ENCODE measurements around the gene GSS.
A peak's percentile ranks its signal among the peaks of the same experiment; 100 is the strongest.

GSS gene

DNA sequence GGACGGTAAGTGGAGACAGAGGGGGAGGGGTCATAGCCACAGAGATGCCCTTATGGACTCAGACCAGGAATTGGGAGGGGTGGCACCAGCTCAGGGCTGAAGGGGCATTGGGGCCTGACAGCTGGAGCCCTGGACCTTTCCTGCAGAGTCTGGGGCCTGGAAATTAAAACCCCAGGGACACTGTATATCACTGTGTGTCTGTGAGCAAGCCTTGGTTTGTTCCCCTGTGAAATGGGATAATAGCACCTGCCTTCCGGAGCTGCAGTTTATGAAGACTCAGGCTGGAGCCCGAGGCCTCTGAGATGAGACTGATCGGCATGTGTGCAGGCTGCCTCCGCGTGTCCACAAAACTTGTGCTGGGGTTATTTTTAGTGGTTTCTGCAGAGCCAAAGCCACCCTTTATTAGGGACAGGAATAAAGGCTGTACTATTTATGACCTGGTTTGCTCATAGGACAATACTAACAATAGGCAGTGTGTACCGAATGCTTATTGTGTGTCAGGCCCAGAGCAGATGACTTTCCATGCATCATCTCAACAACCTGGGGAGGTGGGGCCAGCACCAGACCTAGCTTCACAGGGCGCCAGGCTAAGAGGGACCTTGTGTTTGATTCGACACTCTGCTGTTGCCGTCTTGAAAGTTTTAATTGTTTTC, 22.6 kb upstream of the GSS start:
- no peak for DNase-seq (ENCODE audit: low spot score)

DNA sequence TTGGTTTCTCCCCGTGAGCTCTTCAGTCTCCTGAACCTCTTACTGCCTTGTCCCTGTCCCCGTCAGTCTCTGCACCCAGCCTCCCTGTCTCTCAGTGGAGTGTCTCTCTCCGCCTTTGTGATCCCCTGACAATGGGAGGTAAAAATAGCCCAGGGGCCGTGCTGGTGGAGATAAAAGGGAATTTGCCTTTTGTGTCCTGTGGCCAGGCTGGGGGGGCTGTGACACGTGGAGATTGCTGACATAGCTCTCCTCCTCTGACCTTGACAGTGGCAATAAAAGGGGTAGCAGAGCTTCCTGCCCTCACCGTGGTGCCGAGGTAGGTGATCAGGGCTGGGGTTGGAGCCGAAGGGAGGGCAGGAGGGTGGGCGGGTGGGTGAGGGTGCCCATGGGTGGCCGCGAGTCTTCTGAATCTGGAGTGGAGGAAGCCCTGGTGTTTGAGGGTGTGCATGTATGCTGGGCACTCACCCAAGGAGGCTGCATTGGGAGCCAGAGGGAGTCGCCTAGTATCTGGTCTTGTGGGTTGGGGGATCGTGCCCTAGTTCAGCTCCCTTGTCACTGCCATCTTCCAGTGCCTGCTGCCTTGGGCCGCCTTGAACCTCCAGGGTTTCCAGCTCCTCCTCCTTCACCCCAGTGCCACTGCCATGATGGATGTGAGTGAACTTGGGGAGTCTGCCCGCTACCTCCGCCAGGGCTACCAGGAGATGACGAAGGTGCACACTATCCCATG, 21.9 kb upstream of the GSS start:
- no peak for DNase-seq (ENCODE audit: low spot score)

DNA sequence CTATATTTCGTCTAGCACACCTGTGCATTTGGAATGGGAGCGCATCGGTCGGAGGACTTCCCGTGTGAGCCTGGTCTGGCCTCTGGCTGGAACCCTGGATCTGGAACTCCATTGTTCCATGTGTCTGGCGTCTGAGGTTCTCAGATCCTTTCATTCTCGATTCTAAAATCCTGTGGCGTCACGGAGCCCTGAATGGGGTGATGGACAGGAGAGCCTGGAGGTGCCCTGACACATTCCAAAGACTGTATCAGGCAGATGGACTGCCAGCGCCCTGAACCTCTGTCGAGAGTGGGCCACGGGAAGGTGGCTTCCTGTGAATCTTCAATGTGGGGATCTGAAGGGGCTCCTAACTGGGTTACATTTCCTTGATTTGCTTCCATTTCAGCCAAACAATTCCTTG, 20.7 kb upstream of the GSS start:
- DNase-seq (ENCODE audit: low spot score) = no peak

DNA sequence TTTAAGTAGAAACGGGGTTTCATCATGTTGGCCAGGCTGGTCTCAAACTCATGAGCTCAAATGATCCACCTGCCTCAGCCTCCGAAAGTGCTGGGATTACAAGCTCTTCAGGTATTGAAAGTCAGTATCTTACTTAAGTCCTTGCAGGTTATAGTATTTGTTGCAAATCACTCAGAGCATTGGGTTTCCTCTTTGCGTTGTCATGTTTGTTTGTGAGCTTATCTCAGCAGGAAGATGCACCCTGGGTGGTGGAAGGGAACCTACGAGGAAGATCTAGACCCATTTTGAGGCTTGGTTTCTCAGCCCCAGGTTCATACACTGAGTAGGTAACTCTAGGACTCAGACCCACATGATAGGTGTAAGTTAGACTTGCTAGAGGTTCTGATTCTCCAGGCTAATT, 18.6 kb upstream of the GSS start:
- no peak for DNase-seq (ENCODE audit: low spot score)

DNA sequence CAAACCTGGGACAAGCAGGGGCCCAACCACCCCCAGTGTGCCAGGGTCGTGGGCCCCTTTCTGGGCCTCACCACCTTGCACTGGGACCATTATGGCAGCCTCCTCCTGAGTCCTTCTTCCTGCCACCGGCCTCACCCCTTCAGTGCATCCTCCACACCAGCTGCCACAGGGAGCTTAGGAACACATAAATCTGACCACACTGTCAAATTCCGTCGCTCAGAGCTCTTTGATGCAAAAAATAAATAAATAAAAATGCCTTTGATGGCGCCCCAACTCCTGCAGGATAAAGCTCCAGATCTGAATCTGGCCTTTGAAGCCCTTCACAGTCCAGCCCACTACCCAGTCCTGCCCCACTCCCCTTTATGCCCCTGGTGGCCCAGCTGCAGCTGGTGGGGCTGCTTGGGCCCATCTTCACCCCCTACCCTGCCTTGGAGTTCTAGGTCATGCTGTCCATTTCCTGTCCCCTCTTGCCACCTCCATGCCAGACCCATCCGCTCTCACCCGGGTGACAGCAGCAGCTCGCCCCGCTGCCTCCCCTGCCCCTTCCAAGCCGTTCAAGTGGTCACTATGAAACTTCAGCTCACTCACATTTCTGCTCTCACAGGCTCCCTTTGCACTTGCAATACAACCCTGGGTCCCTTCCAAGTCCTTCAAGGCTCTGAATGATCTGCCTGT, 16.1 kb upstream of the GSS start:
- no peak for DNase-seq (ENCODE audit: low spot score)

DNA sequence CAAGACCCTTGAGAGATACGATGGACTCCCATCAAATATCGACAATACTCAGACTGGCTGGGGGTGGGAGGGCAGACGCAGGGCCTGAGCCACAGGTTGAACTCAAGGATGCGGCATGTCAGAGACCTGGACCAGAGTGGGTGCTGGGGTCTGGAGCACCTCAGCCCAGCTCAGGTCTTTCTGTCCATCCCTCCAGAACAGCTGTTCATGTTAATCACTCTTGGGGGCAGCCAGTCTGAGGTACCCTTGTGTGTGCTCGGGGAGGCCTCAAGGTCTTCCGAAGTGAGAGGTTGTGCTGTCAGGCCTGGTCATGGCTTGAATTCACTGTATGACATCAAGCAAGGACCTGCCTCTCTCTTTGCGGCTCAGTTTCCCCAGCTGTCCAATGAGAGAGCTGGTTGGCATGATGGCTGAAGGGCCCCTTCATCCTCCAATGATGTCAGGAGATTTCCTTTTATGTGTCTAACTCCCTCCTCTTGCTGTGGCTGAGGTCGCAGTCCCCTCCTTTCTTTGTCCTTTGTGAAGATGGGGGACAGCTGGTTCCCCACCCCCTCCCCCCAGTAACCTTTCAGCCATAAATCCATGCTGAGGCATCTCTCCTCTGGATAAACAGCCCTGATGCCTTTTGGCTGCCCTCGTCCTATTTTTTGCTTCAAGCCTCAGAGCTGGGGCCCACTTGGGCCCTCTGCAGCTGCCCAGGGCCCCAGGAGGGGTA, 15.4 kb upstream of the GSS start:
- DNase-seq (ENCODE audit: low spot score) = no peak

DNA sequence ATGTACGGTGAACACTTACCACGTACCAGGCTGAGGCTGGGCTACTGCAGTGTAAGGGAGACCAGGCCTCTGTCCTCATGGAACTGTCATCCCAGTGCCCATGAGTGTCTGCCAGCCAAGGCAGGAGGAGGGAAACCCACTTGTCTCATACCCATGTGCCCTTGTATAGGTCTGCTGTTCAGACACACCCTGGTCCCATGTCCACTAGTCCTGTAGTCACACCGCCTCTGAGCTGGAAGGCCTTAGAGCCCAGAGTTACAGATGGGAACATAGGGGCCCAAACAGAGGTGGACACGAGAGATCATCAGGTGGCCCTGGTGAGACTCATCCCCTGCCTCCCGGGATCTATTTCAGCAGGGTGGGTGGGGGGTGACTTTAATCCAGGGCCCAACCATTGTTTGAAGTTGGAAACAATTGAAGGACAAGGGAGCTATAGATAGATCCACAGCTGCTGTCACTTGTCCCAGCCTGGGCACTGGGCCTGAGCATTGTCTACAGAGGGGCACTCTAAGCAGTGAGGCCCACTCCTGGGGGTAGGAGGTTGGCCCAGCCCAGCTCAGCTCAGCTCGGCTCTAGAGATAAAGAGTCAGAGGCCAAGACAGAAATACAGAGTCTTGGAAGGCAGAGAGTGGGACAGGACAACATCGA, 14.7 kb upstream of the GSS start:
- no peak for DNase-seq (ENCODE audit: low spot score)

DNA sequence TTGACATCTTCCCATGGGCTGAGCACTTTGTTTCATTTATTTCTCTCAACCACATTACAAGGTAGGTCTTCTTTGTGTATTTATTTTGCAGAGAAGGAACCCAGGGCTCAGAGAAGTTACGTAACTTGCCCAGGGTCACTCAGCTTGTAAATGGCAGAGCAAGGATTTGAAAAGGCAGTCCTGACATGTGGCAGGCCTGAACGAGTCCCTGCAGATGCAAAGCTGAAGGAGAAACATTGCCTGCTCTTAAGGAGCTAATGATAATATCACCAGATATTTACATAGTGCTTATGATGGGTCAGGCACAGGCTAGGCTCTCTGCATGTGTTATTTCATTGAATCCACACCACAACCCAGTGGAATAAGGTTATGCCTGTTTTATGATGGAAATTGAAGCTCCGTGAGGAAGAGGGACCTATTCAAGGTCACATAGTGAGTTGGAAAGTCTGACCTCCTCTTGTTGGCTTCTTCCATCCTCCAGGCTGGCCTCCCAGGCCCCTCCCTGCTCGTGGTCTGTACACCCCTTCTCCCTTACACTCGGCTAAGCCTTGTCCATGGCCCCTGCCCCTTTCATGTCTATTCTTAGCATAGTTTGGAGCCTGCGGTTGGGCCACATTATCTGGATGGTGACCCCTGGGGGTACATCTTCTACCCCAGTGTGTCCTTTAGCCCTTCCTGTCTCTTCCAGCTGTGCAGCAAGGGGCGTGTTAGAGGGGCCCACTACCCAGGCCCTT, 12.6 kb upstream of the GSS start:
- no peak for DNase-seq (ENCODE audit: low spot score)

DNA sequence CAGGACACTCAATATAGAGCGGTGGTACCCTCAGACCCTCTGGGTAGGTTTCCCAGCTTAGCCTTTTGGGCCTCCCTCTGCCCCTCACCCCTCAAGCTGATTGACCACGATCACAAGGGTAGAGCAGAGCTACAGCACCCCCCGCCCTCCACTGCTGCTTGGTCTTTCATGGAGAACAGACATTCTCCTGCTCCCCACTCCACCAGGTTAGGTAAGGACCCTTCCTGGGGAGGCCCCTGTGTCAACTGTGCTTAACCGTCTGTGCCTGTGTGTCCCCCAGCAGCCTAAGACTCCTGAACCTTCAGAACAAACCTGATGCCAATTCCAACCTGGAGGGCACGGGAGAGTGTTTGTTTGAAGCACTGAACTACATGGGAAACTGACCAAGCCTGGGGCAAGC, 11.8 kb upstream of the GSS start:
- no peak for DNase-seq (ENCODE audit: low spot score)

DNA sequence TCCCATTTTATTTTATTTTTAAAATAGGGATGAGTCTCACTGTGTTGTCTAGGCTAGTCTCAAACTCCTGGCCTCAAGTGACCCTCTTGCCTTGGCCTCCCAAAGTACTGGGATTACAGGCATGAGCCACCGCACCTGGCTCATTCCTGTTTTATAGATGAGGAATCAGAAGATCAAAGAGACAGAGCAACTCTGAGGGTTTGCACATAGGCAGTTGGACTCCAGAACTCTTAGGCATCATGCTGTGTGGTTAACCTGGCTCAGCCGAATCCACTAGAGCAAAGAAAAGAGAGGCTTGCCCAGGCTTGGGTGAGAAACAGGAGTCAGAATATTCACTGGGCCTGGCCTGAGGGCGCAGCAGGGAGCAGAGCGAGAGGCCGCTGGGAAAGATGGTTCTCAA, 9.4 kb upstream of the GSS start:
- DNase-seq (ENCODE audit: low spot score) = no peak

DNA sequence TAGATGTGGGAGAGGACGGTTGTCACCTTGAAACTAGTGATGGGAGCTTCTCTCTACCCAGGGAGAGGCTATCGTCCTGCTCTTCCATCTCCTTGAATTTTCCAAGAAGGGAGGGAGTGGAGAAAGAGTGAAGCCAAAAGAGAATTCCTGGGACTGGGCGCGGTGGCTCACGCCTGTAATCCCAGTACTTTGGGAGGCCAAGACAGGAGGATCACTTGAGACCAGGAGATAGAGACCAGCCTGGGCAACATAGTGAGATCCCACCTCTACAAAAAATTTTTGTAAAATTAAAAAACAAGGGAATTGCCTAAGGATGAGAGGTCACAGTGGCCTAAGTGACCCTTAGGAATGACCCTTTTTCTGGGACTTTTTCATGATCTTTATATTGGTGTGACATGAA, 8.9 kb upstream of the GSS start:
- no peak for DNase-seq (ENCODE audit: low spot score)

DNA sequence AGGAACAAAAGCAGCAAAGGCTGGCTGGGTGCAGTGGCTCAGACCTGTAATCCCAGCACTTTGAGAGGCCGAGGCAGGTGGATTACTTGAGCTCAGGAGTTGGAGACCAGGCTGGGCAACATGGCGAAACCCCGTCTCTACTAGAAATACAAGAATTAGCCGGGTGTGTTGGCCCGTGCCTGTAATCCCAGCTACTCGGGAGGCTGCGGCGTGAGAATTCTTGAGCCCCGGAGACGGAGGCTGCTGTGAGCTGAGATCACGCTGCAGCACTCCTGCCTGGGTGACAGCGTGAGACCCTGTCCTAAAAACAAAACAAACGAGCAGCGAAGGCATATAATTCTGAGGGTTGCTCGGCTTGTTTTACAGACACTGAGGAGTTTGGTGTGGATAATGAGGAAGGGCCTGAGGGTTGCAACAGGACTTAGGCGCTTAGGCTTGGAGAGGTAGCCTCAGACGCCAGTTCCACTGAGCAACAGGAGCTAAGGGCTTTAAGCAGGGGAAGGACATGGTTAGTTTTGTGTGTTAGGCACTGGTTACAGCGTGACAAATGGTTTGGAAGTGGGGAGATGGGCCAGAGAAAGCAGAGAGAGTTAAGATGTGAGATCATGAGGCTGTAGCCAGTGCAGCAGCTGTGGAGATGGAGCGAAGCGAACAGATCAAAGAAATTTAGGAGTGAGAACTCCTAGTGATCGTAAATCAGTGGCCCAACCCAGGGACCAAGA, 1.3 kb upstream of the GSS start:
- no peak for DNase-seq (ENCODE audit: low spot score)

DNA sequence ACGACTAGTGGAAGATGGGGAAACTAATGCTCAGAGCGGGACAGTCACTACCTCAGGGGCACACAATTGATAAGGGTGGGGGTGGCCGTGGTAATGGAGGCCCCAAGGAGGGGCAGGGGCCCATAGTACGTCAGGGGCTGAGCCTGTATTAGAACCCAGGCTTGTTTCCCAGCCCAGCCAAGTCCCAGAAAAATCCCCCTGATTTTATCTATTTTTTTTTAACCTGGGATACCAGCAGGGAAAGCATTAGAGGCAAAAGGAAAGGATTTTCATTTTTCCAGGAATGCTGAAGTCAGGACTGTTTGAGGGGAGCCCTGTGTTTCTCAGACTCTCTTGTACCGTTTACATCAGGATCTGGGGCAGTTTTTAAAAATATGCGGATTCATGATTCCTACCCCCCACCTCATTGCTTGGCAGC, 444 bp upstream of the GSS start:
- no peak for DNase-seq (ENCODE audit: low spot score)

DNA sequence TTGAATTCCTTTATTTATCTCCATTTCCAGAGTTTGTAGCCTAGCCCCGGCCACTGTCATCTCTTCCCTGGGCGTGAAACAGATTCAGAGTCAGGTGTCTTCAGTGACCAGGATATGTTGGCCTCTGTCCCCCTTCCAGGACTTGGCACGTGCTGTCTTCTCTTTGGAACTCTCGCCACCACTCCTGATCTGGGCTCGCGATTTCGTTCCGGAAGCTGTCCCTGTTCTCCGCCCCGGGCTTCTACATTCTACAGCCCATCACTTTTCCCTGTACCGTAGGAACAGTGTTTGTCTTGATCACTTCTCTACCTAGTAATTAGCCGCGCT, 739 bp downstream of the GSS start:
- DNase-seq (ENCODE audit: low spot score) = peak; percentile 45

DNA sequence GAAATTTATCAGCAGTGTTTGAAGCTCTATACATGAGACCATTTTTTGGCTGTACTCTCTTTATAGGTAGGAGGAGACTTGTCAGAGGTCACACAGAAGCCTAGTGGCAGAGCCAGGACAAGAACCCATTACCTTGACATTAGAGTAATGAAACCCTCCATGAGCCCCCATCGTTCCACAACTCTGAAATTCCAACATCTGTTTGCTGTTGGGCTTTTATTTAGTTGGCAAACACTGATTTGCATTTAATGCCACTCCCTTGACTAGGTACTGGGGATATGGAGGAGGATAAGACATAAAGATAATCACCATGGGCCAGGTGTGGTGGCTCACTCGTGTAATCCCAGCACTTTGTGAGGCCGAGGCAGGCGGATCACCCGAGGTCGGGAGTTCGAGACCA, 1.6 kb downstream of the GSS start:
- no peak for DNase-seq (ENCODE audit: low spot score)

DNA sequence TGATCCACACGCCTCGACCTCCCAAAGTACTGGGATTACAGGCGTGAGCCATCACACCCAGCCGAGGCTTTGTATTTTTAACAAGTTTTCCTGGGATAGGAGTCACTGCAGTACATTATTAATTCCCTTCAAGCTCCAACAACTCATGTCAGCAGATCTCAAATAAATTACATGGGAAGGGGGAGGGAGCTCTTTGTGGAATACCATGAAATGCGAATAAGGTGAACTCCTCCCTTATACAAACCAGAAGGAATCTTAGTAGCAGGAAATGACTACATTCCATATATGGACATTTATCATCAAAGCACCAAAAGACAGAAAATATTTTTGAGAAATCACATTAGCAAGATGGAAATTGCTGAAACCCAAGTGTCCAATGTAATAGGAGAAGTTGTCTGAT, 2.9 kb downstream of the GSS start:
- no peak for DNase-seq (ENCODE audit: low spot score)

DNA sequence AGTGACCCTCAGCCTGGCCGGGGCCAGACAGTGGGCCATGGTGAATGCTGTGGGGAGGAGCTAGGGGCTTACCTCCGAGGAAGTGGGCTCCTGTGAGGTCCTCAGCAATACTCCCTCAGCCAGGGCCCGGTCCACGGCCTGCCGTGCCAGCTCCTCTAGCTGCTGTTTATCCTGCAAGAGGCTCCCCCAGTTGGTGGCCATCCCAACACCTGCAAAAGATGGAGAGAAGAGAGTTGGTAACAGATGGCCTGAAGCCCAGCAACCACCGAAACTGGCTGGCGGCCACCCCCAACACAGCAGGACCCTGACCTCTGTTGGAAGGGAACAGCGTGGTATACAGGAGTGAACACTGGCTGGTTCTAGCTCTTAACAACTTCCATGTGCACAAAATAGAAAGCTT, 4.0 kb downstream of the GSS start:
- no peak for DNase-seq (ENCODE audit: low spot score)

DNA sequence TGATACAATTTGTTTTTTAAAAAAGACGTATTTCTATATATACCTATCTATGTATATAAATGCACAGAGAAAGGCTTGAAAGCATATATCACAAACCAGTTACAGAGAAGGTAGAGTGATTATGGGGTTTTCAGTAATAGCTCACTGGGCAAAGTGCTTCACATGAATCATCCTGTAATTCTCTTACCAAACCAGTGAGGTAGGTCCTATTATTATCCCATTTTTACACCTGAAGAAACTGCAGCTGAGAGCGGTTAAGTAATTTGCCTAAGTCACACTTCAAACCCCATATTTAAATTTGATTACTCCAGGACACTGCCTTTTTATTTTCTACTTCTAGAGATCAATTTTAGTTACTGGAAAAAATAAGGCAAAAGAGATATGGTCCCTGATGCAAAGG, 4.4 kb downstream of the GSS start:
- DNase-seq (ENCODE audit: low spot score) = no peak

DNA sequence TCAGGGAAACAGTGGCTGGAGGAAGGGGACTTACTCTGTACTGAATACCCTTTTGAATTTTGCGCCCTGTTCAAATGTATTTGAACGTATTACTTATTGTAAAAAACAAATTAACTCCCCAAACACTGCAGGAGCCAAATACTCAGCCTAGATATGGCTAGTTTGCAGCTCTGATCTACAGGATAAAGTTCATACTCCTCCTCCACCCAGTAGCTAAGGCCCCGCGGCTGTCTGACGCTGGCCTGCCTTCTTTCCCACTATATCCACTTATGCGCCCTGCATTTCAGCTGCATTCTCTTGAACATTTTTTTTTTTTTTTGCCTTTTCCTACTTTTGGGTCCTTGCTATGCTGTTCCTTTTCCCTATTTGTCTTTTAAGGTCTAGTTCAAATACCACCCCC, 6.5 kb downstream of the GSS start:
- DNase-seq (ENCODE audit: low spot score) = no peak

DNA sequence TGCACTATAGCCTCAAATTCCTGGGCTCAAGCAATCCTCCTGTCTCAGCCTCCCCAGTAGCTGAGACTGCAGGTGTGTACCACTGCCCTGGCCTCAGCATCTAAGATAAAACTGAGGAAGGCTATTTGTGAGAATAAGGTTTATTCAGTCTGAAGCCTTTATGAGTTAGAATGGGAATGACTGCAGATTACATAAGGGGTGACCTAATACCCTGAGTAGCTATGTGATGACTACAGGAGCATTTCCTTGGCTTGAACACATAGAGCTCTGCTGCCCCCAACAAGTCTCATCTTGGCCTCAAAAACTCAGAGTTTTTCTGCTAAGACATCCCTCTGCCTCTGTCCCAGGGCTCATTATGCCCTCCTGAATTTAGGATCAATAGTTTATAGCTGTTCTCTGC, 7.6 kb downstream of the GSS start:
- DNase-seq (ENCODE audit: low spot score) = peak; percentile 88

DNA sequence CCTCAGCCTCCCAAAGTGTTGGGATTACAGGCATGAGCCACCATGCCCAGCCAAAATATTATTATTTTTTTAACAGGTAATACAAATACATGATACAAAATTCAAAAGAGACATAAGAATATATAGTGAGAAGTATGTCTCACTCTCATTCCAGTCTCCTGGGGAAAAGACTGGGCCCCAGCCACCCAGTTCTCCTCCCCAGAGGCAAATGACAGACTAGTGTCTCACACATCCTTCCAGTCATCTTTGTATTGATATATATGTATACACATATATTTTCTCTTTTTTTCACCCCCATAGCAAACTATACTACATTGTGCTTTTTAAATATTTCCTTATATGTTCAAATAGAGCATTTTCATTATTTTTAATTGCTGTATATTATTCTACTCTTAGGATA, 8.3 kb downstream of the GSS start:
- DNase-seq (ENCODE audit: low spot score) = no peak
